GM23248 (cell line): ENCODE data around the gene PANX3. TPM values are rescaled to one million over a fixed set of nuclear protein-coding genes. Genes with fewer than 3 reads are reported as not detected.

ENCODE experiments used
- DNase-seq: peaks from one replicate; pipeline ENCODE4 v3.0.0-alpha.2; 2015
- H2AFZ ChIP-seq: fragments of 200-600 bp; sonication (generic); 2 replicates; pipeline ENCODE4 v1.6.1; 2016; ENCODE audit warnings: antibody characterized with exemption
- H3F3A ChIP-seq: fragments of 200-600 bp; sonication (generic); 2 replicates; pipeline ENCODE4 v1.6.1; 2016; ENCODE audit warnings: mild to moderate bottlenecking, antibody characterized with exemption, mixed run types; ENCODE audit not compliant: insufficient read depth
- H3K27ac ChIP-seq: fragments of 200-600 bp; sonication (generic); 2 replicates; pipeline ENCODE4 v1.5.1; 2016; ENCODE audit warnings: mild to moderate bottlenecking
- H3K27me3 ChIP-seq: fragments of 200-600 bp; sonication (generic); replicated peaks from 2 replicates; pipeline ENCODE4 v1.6.1; 2016; ENCODE audit warnings: mild to moderate bottlenecking; ENCODE audit not compliant: insufficient read depth
- H3K36me3 ChIP-seq: fragments of 200-600 bp; sonication (generic); 2 replicates; pipeline ENCODE4 v1.6.1; 2016; ENCODE audit warnings: low read depth, mild to moderate bottlenecking
- H3K4me1 ChIP-seq: fragments of 200-600 bp; sonication (generic); 2 replicates; pipeline ENCODE4 v1.6.1; 2016; ENCODE audit warnings: mild to moderate bottlenecking; ENCODE audit not compliant: insufficient read depth
- H3K4me2 ChIP-seq: fragments of 200-600 bp; sonication (generic); one replicate; pipeline ENCODE4 v1.6.1; 2016; ENCODE audit warnings: mild to moderate bottlenecking; ENCODE audit not compliant: unreplicated experiment
- H3K4me3 ChIP-seq: fragments of 200-600 bp; sonication (generic); 2 replicates; pipeline ENCODE4 v1.5.1; 2016; ENCODE audit warnings: mild to moderate bottlenecking
- H3K79me2 ChIP-seq: fragments of 200-600 bp; sonication (generic); 2 replicates; pipeline ENCODE4 v1.6.1; 2016; ENCODE audit warnings: mild to moderate bottlenecking; ENCODE audit not compliant: insufficient read depth
- H3K9ac ChIP-seq: fragments of 200-600 bp; sonication (generic); 2 replicates; pipeline ENCODE4 v1.6.1; 2016; ENCODE audit warnings: mild to moderate bottlenecking
- H3K9me2 ChIP-seq: fragments of 200-600 bp; sonication (generic); 2 replicates; pipeline ENCODE4 v1.6.1; 2016; ENCODE audit warnings: mixed run types, mild to moderate bottlenecking, moderate library complexity; ENCODE audit not compliant: insufficient read depth
- H3K9me3 ChIP-seq: fragments of 200-600 bp; sonication (generic); one replicate; pipeline ENCODE4 v1.6.1; 2017; ENCODE audit warnings: low read depth
- H4K20me1 ChIP-seq: fragments of 200-600 bp; sonication (generic); 2 replicates; pipeline ENCODE4 v1.6.0; 2016; ENCODE audit not compliant: insufficient read depth
- EZH2 ChIP-seq: fragments of 200-600 bp; sonication (generic); IDR thresholded peaks from 2 replicates; pipeline ENCODE4 v1.6.1; 2018; ENCODE audit warnings: antibody characterized with exemption, mild to moderate bottlenecking; ENCODE audit not compliant: insufficient read depth, poor library complexity, severe bottlenecking
- EZH2phosphoT487 ChIP-seq: fragments of 200-600 bp; sonication (generic); IDR thresholded peaks from 2 replicates; pipeline ENCODE4 v1.6.1; 2018; ENCODE audit warnings: antibody characterized with exemption, moderate library complexity, mild to moderate bottlenecking, low read depth; ENCODE audit not compliant: insufficient read depth
- WGBS, 2 experiments: methylation state at CpG; one replicate each; pipeline ENCODE4 v1.1.6; 2015 to 2017; ENCODE audit warnings: low lambda C conversion rate in 2 of 2, low coverage in 1 of 2; ENCODE audit errors: missing lambda C conversion rate in 2 of 2; 5-methylcytosine and 5-hydroxymethylcytosine counted together
- in situ Hi-C: fragments of 300-500 bp; cut with MboI; formaldehyde crosslinking; loops from 2 replicates; pipeline ENCODE4 v1.15.0; 2020
- polyA plus RNA-seq: library from polyadenylated mRNA; unstranded; fragments of >200 nt; fragmentation: Nextera tagmentation; extraction: Ambion mirVana; gene quantifications from 2 replicates; pipeline ENCODE4 v1.2.1, GENCODE V29; 2016
- total RNA-seq: library from RNA; depleted of rRNA; stranded (reverse); fragments of >200 nt; shearing (Covaris generic); gene quantifications from 2 replicates; pipeline ENCODE4 v1.2.3, GENCODE V29; 2014

Gene PANX3
- total and polyA plus RNA-seq, 2 experiments from 2014 or later, result not detected

- H3K27ac ChIP-seq, result no peak overlapping the region
- no peaks in the 10 kb centered on the region for H3K27me3 ChIP-seq
- no peak overlapping the region for H3K4me3 ChIP-seq
- H3K4me1 ChIP-seq, result peaks cover 15% of the 10 kb centered on the region
- in situ Hi-C loops, result no loop called here
- H3K9ac ChIP-seq, result no peak overlapping the region
- no peaks in the 10 kb centered on the region for H4K20me1 ChIP-seq
- H3K9me3 ChIP-seq, result no peaks in the 10 kb centered on the region
- no peaks in the 10 kb centered on the region for H3K9me2 ChIP-seq
- no peak for DNase-seq
- TF ChIP-seq EZH2 (no peak), EZH2phosphoT487 (no peak)
- no peaks in the 10 kb centered on the region for H3K79me2 ChIP-seq
- H3F3A ChIP-seq, result peaks cover 13% of the 10 kb centered on the region
- no peak overlapping the region for H2AFZ ChIP-seq
- no peaks in the 10 kb centered on the region for H3K36me3 ChIP-seq
- H3K4me2 ChIP-seq, result no peak overlapping the region
- 74 to 75% methylated on average over 6 of the region's 6 CpGs for WGBS, 2 experiments
Observed at GRCh38 chr11:124648610-124649009, 37.4 kb downstream of the PANX3 start.

- peak; percentile 17 for DNase-seq
- Histone ChIP-seq H3K27me3 (no peaks in the 10 kb centered on the region), H3K4me2 (no peak overlapping the region), H3K9me3 (no peaks in the 10 kb centered on the region), H3K9me2 (no peaks in the 10 kb centered on the region), H4K20me1 (no peaks in the 10 kb centered on the region), H3K27ac (no peak overlapping the region), H3K9ac (no peak overlapping the region), H3F3A (no peaks in the 10 kb centered on the region), H3K79me2 (no peaks in the 10 kb centered on the region), H2AFZ (no peak overlapping the region), H3K4me3 (no peak overlapping the region), H3K36me3 (no peaks in the 10 kb centered on the region), H3K4me1 (no peaks in the 10 kb centered on the region)
- in situ Hi-C loops, result no loop called here
- 67 to 72% methylated on average over 16 of the region's 16 CpGs for WGBS, 2 experiments
- TF ChIP-seq EZH2 (no peak), EZH2phosphoT487 (no peak)
Observed at GRCh38 chr11:124656774-124657630, 45.8 kb downstream of the PANX3 start.

- Histone ChIP-seq H4K20me1 (no peaks in the 10 kb centered on the region), H3K79me2 (no peaks in the 10 kb centered on the region), H3K9me3 (no peaks in the 10 kb centered on the region), H3K27me3 (no peaks in the 10 kb centered on the region), H3K4me1 (no peaks in the 10 kb centered on the region), H3K9ac (no peak overlapping the region), H3K4me2 (no peak overlapping the region), H3K4me3 (no peak overlapping the region), H2AFZ (no peak overlapping the region), H3K27ac (no peak overlapping the region), H3K9me2 (no peaks in the 10 kb centered on the region), H3F3A (no peaks in the 10 kb centered on the region), H3K36me3 (no peaks in the 10 kb centered on the region)
- WGBS, 2 experiments, result 94 to 96% methylated on average over 5 of the region's 5 CpGs
- DNase-seq, result no peak
- no peak for TF ChIP-seq EZH2phosphoT487
- in situ Hi-C loops, result no loop called here
Observed at GRCh38 chr11:124657904-124658303, 46.7 kb downstream of the PANX3 start.

GRCh38 chr11:124658501-124658900 lies 47.3 kb downstream of the PANX3 start:
- Histone ChIP-seq H4K20me1 (no peaks in the 10 kb centered on the region), H3K27ac (no peak overlapping the region), H3K79me2 (no peaks in the 10 kb centered on the region), H3K27me3 (no peaks in the 10 kb centered on the region), H3K9me2 (no peaks in the 10 kb centered on the region), H3K9me3 (no peaks in the 10 kb centered on the region), H2AFZ (no peak overlapping the region), H3K4me2 (no peak overlapping the region), H3K4me1 (no peaks in the 10 kb centered on the region), H3K9ac (no peak overlapping the region), H3K36me3 (no peaks in the 10 kb centered on the region), H3K4me3 (no peak overlapping the region), H3F3A (no peaks in the 10 kb centered on the region)
- TF ChIP-seq EZH2, result no peak
- no peak for TF ChIP-seq EZH2phosphoT487
- no peak for DNase-seq
- 83% methylated on average over 3 of the region's 3 CpGs for WGBS, 2 experiments
- in situ Hi-C loops, result no loop called here
